ENCODE results near the gene ASPG.

The ASPG gene

DNA sequence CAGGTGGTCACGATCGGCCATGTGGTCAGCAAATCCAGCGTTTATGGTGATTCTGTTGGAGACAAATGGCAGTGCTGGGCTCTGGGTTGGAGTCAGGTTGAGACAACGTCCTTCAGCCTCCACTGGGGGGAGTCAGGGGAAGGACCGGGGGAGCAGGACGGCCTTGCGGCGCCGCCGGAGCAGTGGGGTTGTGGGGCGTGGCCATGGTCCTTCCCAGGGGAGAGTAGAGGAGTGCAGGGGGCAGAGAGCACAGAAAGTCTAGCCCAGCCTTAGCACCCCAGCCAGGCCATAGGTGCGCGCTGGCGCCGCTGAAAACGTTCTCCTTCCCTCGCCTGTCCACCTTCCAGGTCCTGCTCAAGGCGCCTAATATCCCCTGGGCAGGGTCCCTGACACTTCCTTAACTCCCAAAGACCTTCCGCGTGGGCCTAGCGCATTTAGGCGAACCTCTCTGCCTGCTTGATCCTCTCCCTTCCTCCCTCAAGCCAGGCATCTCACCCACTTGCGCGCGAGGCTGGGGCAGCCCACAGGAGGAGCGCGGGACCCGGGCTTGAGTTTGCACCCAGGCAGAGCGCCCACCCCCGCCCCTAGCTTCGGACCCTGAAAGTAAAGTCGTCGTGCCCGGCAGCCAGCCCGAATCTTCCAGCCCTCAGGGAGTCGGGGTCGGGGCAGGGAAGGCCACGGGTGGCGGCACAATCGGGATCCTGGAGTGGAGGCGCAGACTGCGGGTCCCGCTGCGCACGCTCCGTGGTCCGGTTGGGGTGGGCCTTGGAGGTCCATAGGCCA is 49.8 kb downstream of the ASPG start (continued):
- TF ChIP-seq, protein P1, sequence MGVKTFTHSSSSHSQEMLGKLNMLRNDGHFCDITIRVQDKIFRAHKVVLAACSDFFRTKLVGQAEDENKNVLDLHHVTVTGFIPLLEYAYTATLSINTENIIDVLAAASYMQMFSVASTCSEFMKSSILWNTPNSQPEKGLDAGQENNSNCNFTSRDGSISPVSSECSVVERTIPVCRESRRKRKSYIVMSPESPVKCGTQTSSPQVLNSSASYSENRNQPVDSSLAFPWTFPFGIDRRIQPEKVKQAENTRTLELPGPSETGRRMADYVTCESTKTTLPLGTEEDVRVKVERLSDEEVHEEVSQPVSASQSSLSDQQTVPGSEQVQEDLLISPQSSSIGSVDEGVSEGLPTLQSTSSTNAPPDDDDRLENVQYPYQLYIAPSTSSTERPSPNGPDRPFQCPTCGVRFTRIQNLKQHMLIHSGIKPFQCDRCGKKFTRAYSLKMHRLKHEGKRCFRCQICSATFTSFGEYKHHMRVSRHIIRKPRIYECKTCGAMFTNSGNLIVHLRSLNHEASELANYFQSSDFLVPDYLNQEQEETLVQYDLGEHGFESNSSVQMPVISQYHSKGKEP (tag by site-specific recombination; IDR thresholded peaks at IDR 0.05): no peak
- TF ChIP-seq, protein P2, sequence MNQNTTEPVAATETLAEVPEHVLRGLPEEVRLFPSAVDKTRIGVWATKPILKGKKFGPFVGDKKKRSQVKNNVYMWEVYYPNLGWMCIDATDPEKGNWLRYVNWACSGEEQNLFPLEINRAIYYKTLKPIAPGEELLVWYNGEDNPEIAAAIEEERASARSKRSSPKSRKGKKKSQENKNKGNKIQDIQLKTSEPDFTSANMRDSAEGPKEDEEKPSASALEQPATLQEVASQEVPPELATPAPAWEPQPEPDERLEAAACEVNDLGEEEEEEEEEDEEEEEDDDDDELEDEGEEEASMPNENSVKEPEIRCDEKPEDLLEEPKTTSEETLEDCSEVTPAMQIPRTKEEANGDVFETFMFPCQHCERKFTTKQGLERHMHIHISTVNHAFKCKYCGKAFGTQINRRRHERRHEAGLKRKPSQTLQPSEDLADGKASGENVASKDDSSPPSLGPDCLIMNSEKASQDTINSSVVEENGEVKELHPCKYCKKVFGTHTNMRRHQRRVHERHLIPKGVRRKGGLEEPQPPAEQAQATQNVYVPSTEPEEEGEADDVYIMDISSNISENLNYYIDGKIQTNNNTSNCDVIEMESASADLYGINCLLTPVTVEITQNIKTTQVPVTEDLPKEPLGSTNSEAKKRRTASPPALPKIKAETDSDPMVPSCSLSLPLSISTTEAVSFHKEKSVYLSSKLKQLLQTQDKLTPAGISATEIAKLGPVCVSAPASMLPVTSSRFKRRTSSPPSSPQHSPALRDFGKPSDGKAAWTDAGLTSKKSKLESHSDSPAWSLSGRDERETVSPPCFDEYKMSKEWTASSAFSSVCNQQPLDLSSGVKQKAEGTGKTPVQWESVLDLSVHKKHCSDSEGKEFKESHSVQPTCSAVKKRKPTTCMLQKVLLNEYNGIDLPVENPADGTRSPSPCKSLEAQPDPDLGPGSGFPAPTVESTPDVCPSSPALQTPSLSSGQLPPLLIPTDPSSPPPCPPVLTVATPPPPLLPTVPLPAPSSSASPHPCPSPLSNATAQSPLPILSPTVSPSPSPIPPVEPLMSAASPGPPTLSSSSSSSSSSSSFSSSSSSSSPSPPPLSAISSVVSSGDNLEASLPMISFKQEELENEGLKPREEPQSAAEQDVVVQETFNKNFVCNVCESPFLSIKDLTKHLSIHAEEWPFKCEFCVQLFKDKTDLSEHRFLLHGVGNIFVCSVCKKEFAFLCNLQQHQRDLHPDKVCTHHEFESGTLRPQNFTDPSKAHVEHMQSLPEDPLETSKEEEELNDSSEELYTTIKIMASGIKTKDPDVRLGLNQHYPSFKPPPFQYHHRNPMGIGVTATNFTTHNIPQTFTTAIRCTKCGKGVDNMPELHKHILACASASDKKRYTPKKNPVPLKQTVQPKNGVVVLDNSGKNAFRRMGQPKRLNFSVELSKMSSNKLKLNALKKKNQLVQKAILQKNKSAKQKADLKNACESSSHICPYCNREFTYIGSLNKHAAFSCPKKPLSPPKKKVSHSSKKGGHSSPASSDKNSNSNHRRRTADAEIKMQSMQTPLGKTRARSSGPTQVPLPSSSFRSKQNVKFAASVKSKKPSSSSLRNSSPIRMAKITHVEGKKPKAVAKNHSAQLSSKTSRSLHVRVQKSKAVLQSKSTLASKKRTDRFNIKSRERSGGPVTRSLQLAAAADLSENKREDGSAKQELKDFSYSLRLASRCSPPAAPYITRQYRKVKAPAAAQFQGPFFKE (tag by site-specific recombination; IDR thresholded peaks at IDR 0.05; ENCODE audit: borderline replicate concordance): no peak
- peak; percentile 37; the same call in 1 of the 2 replicates for TF ChIP-seq ZNF571 (tag by site-specific recombination; IDR thresholded peaks at IDR 0.05)
- TF ChIP-seq ZNF624 (tag by site-specific recombination; IDR thresholded peaks at IDR 0.05): no peak
- TF ChIP-seq ZXDB (tag by site-specific recombination; IDR thresholded peaks at IDR 0.05): no peak
- no peak for TF ChIP-seq ZNF211 (tag by site-specific recombination; IDR thresholded peaks at IDR 0.05; ENCODE audit: low read depth)
- no peak for TF ChIP-seq SP3 (tag by site-specific recombination; IDR thresholded peaks at IDR 0.05)
- TF ChIP-seq ZNF707 (tag by site-specific recombination; IDR thresholded peaks at IDR 0.05): no peak
- TF ChIP-seq SCRT2 (tag by site-specific recombination; IDR thresholded peaks at IDR 0.05): no peak
- no peak for TF ChIP-seq ZNF223 (tag by site-specific recombination; IDR thresholded peaks at IDR 0.05)
- no peak for TF ChIP-seq ZNF184 (tag by site-specific recombination; IDR thresholded peaks at IDR 0.05)
- TF ChIP-seq, protein P3, sequence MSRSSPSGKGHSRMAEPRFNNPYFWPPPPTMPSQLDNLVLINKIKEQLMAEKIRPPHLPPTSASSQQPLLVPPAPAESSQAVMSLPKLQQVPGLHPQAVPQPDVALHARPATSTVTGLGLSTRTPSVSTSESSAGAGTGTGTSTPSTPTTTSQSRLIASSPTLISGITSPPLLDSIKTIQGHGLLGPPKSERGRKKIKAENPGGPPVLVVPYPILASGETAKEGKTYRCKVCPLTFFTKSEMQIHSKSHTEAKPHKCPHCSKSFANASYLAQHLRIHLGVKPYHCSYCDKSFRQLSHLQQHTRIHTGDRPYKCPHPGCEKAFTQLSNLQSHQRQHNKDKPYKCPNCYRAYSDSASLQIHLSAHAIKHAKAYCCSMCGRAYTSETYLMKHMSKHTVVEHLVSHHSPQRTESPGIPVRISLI (tag by site-specific recombination; IDR thresholded peaks at IDR 0.05): no peak
- no peak for TF ChIP-seq ZNF354C (tag by site-specific recombination; IDR thresholded peaks at IDR 0.05; ENCODE audit: borderline replicate concordance, low read depth)
- TF ChIP-seq ZNF521 (tag by site-specific recombination; IDR thresholded peaks at IDR 0.05): no peak
- TF ChIP-seq RBAK (tag by site-specific recombination; IDR thresholded peaks at IDR 0.05): no peak
- TF ChIP-seq IKZF3 (tag by site-specific recombination; IDR thresholded peaks at IDR 0.05): no peak
- no peak for TF ChIP-seq ZNF48 (tag by site-specific recombination; IDR thresholded peaks at IDR 0.05)
- TF ChIP-seq ZNF777 (tag by site-specific recombination; IDR thresholded peaks at IDR 0.05; ENCODE audit: borderline replicate concordance): no peak
- TF ChIP-seq ZNF132 (tag by site-specific recombination; IDR thresholded peaks at IDR 0.05; ENCODE audit: borderline replicate concordance): no peak
- TF ChIP-seq, protein P4, sequence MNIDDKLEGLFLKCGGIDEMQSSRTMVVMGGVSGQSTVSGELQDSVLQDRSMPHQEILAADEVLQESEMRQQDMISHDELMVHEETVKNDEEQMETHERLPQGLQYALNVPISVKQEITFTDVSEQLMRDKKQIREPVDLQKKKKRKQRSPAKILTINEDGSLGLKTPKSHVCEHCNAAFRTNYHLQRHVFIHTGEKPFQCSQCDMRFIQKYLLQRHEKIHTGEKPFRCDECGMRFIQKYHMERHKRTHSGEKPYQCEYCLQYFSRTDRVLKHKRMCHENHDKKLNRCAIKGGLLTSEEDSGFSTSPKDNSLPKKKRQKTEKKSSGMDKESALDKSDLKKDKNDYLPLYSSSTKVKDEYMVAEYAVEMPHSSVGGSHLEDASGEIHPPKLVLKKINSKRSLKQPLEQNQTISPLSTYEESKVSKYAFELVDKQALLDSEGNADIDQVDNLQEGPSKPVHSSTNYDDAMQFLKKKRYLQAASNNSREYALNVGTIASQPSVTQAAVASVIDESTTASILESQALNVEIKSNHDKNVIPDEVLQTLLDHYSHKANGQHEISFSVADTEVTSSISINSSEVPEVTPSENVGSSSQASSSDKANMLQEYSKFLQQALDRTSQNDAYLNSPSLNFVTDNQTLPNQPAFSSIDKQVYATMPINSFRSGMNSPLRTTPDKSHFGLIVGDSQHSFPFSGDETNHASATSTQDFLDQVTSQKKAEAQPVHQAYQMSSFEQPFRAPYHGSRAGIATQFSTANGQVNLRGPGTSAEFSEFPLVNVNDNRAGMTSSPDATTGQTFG (tag by site-specific recombination; IDR thresholded peaks at IDR 0.05; ENCODE audit: borderline replicate concordance): no peak
- no peak for TF ChIP-seq ZNF548 (tag by site-specific recombination; IDR thresholded peaks at IDR 0.05)
- TF ChIP-seq ZSCAN30 (tag by site-specific recombination; IDR thresholded peaks at IDR 0.05): no peak
- no peak for TF ChIP-seq ZNF391 (tag by site-specific recombination; IDR thresholded peaks at IDR 0.05; ENCODE audit: borderline replicate concordance, low read depth)
- TF ChIP-seq ZBTB8A (tag by site-specific recombination; IDR thresholded peaks at IDR 0.05): peak; percentile 23
- no peak for TF ChIP-seq SP2 (tag by site-specific recombination; IDR thresholded peaks at IDR 0.05)
- TF ChIP-seq ZIC2 (tag by site-specific recombination; IDR thresholded peaks at IDR 0.05): 0 out of 2 replicates have a peak, but pooled peaks have one; percentile 7
- TF ChIP-seq, protein P5, sequence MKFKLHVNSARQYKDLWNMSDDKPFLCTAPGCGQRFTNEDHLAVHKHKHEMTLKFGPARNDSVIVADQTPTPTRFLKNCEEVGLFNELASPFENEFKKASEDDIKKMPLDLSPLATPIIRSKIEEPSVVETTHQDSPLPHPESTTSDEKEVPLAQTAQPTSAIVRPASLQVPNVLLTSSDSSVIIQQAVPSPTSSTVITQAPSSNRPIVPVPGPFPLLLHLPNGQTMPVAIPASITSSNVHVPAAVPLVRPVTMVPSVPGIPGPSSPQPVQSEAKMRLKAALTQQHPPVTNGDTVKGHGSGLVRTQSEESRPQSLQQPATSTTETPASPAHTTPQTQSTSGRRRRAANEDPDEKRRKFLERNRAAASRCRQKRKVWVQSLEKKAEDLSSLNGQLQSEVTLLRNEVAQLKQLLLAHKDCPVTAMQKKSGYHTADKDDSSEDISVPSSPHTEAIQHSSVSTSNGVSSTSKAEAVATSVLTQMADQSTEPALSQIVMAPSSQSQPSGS (tag by site-specific recombination; IDR thresholded peaks at IDR 0.05; ENCODE audit: low read depth): no peak

All from HEK293 (cell line).